K562 (cell line): ENCODE measurements around the gene IREB2. TPM values are rescaled to one million over a fixed set of nuclear protein-coding genes. Genes with fewer than 3 reads are reported as not detected.

ENCODE experiments used
- ATAC-seq: fragments of 200-7000 bp; cut with Tn5 transposase; 3 replicates; pipeline ENCODE4 v1.9.1; 2020; ENCODE audit warnings: moderate library complexity
- BruUV-seq: library from RNA; stranded (reverse); fragments of 400-500 nt; replicated peaks from 2 replicates; lab custom pipeline; 2021; lab: Mats Ljungman, UMichigan
- CTCF ChIA-PET: fragments of 300-600 bp; formaldehyde crosslinking; extraction: SDS; loops from one replicate; lab custom pipeline; 2021; ENCODE audit warnings: low intra/inter-chr PET ratio; lab: Yijun Ruan, JAX
- POLR2A ChIA-PET: fragments of 300-600, 350-650 bp; sonication (Branson Sonifier 250); formaldehyde crosslinking; extraction: SDS; loops from one replicate; lab custom pipeline; 2021; ENCODE audit warnings: antibody characterized with exemption, inconsistent platforms; lab: Yijun Ruan, JAX
- DNase-seq, 4 experiments: peaks; one replicate each; pipeline versions ENCODE4 v3.0.0 to v3.0.0-alpha.2; 2011 to 2018; ENCODE audit warnings: low spot score in 3 of 4, mixed read lengths in 3 of 4; ENCODE audit errors: extremely low read depth in 1 of 4
- FAIRE-seq: peaks from 2 replicates; lab custom pipeline; 2011; peaks lifted over from hg19 to GRCh38; lab: Jason Lieb, UNC
- H2AFZ ChIP-seq: 2 replicates; pipeline ENCODE4 v1.6.0; 2011; ENCODE audit warnings: low read depth, low read length, control low read depth, inconsistent platforms
- H3K27ac ChIP-seq: fragments of 200-600 bp; 3 replicates; pipeline ENCODE4 v1.8.0; 2011; ENCODE audit warnings: low read depth, mild to moderate bottlenecking, control low read depth, inconsistent platforms, low read length, moderate library complexity, mixed read lengths; ENCODE audit errors: extremely low read depth
- H3K27me3 ChIP-seq, 2 experiments: fragments of 300-600 bp in 1 of 2; 2 replicates in 1 of 2; 3 replicates in 1 of 2; pipeline versions ENCODE4 v1.6.0 to v1.8.0; 2011; ENCODE audit warnings: inconsistent platforms in 2 of 2, low read length in 2 of 2, mild to moderate bottlenecking in 1 of 2, mixed read lengths in 1 of 2, moderate library complexity in 1 of 2; ENCODE audit not compliant: control insufficient read depth in 2 of 2, insufficient read depth in 2 of 2
- H3K36me3 ChIP-seq: fragments of 300-600 bp; 3 replicates; pipeline ENCODE4 v1.8.0; 2011; ENCODE audit warnings: mild to moderate bottlenecking, low read length, inconsistent platforms; ENCODE audit not compliant: control insufficient read depth, insufficient read depth
- H3K4me1 ChIP-seq, 2 experiments: fragments of 200-600 bp in 1 of 2; replicated peaks in 1 of 2; 2 replicates in 1 of 2; 3 replicates in 1 of 2; pipeline versions ENCODE4 v1.5.1 to v1.8.0; 2011; ENCODE audit warnings: inconsistent platforms in 2 of 2, low read length in 2 of 2, mild to moderate bottlenecking in 1 of 2, mixed read lengths in 1 of 2, moderate library complexity in 1 of 2; ENCODE audit not compliant: control insufficient read depth in 2 of 2, insufficient read depth in 2 of 2
- H3K4me2 ChIP-seq: 2 replicates; pipeline ENCODE4 v1.6.1; 2011; ENCODE audit warnings: low read length, control low read depth, inconsistent platforms, mixed read lengths; ENCODE audit not compliant: insufficient read depth
- H3K4me3 ChIP-seq: fragments of 200-600 bp; sonication (generic), shearing (Covaris generic); 2 replicates; pipeline ENCODE4 v1.5.1; 2016; ENCODE audit warnings: control low read depth, inconsistent platforms
- H3K79me2 ChIP-seq: fragments of 200-600 bp; 3 replicates; pipeline ENCODE4 v1.8.0; 2011; ENCODE audit warnings: low read length, inconsistent platforms; ENCODE audit not compliant: control insufficient read depth, insufficient read depth
- H3K9ac ChIP-seq, 2 experiments: 2 replicates each; pipeline versions ENCODE4 v1.6.0 to v1.6.1; 2011; ENCODE audit warnings: low read depth in 2 of 2, low read length in 2 of 2, control low read depth in 1 of 2, inconsistent platforms in 1 of 2, mild to moderate bottlenecking in 1 of 2, mixed read lengths in 1 of 2; ENCODE audit not compliant: insufficient read depth in 1 of 2
- H3K9me1 ChIP-seq: one replicate; pipeline ENCODE4 v1.6.0; 2011; ENCODE audit warnings: inconsistent platforms, mild to moderate bottlenecking, low read length, moderate library complexity; ENCODE audit not compliant: control insufficient read depth, insufficient read depth
- H3K9me3 ChIP-seq: replicated peaks from 2 replicates; pipeline ENCODE4 v1.5.1; 2011; ENCODE audit warnings: low read depth, low read length, inconsistent platforms; ENCODE audit not compliant: control insufficient read depth, insufficient read depth
- H4K20me1 ChIP-seq: replicated peaks from 2 replicates; pipeline ENCODE4 v1.6.1; 2011; ENCODE audit warnings: low read length, inconsistent platforms, mixed read lengths; ENCODE audit not compliant: control insufficient read depth, insufficient read depth
- BRD9 ChIP-seq: fragments of 450-650 bp; IDR thresholded peaks from 2 replicates; pipeline ENCODE4 v1.6.1; 2018; ENCODE audit warnings: low read depth; ENCODE audit not compliant: partially characterized antibody
- COPS2 ChIP-seq: fragments of 450-650 bp; conservative IDR thresholded peaks from 2 replicates; pipeline ENCODE4 v1.6.1; 2016; ENCODE audit warnings: mild to moderate bottlenecking, moderate library complexity
- HSF4 ChIP-seq: fragments of 250-450 bp; sonication (Bioruptor Pico); IDR thresholded peaks from 2 replicates; pipeline ENCODE4 v2.1.2; 2022; ENCODE audit warnings: mild to moderate bottlenecking, moderate library complexity, borderline replicate concordance
- MITF ChIP-seq: IDR thresholded peaks from 2 replicates; pipeline ENCODE4 v1.6.1; 2014; ENCODE audit warnings: antibody characterized with exemption
- MYBL2 ChIP-seq, 2 experiments: fragments of 450-650 bp in 1 of 2; sonication (generic) in 1 of 2; formaldehyde crosslinking in 1 of 2; IDR thresholded peaks; 2 replicates each; pipeline versions ENCODE4 v1.6.1 to v1.8.1; 2017 to 2022; ENCODE audit warnings: borderline replicate concordance in 1 of 2, inconsistent platforms in 1 of 2, low read depth in 1 of 2, mild to moderate bottlenecking in 1 of 2, missing genetic modification reagents in 1 of 2, moderate library complexity in 1 of 2
- PHB ChIP-seq: fragments of 250-450 bp; sonication (Bioruptor Pico); IDR thresholded peaks from 2 replicates; pipeline ENCODE4 v1.5.0; 2021
- RBM17 ChIP-seq: fragments of 200-400 bp; formaldehyde crosslinking; IDR thresholded peaks from 2 replicates; pipeline ENCODE4 v1.6.1; 2017; ENCODE audit warnings: low read depth, mild to moderate bottlenecking, low read length, borderline replicate concordance
- TSHZ1 ChIP-seq: fragments of 250-450 bp; sonication (Bioruptor Pico); IDR thresholded peaks from 2 replicates; pipeline ENCODE4 v1.4.0; 2020; ENCODE audit warnings: mild to moderate bottlenecking, moderate library complexity
- ZKSCAN8 ChIP-seq: fragments of 200-800 bp; sonication (Bioruptor generic); IDR thresholded peaks from 2 replicates; pipeline ENCODE4 v1.6.1; 2016; ENCODE audit warnings: missing genetic modification characterization, missing compliant biosample characterization
- WGBS: fragments of 100-300 bp; shearing (Covaris generic); methylation state at CpG from one replicate; pipeline ENCODE4 v1.1.6; 2016; ENCODE audit warnings: low coverage, mixed read lengths; ENCODE audit not compliant: insufficient coverage; ENCODE audit errors: missing lambda C conversion rate; 5-methylcytosine and 5-hydroxymethylcytosine counted together
- in situ Hi-C: fragments of 300-500 bp; cut with MboI; formaldehyde crosslinking; loops from 4 replicates; pipeline ENCODE4 v1.15.0; 2018; ENCODE audit warnings: inconsistent platforms, mixed read lengths
- intact Hi-C: fragments of 100-400 bp; cut with micrococcal nuclease; formaldehyde crosslinking; loops from 2 replicates; pipeline ENCODE4 v1.14.2; 2022
- polyA plus RNA-seq, 8 experiments: library from polyadenylated mRNA; depleted of rRNA in 4 of 8; stranded (reverse) in 5 of 8; unstranded in 3 of 8; fragments of >200 nt; fragmentation: Nextera tagmentation in 2 of 8; fragmentation: Illumina TruSeq in 1 of 8; extraction: Ambion mirVana in 2 of 8; extraction: Trizol in 1 of 8; gene quantifications; 2 replicates each; pipeline versions ENCODE4 v1.2.1 to v1.2.3, GENCODE V29; 2011 to 2014; ENCODE audit warnings: inconsistent platforms in 1 of 8, missing spikeins in 1 of 8
- total RNA-seq, 7 experiments: library from RNA; depleted of rRNA in 6 of 7; stranded (reverse); fragments of >200 nt in 6 of 7; fragmentation: Illumina TruSeq in 2 of 7; extraction: Trizol in 2 of 7; gene quantifications; 2 replicates each; pipeline versions ENCODE4 v1.2.1 to v1.2.3, GENCODE V29; 2011 to 2021; ENCODE audit warnings: low replicate concordance in 1 of 7

Gene IREB2
- total and polyA plus RNA-seq, 9 of the 15 experiments (the other 6 are each of a cell fraction or from before 2014, with no cell fraction given), result 16.8 to 61.7 (median 34.0) TPM

- TF ChIP-seq MYBL2 (IDR thresholded peaks at IDR 0.05; ENCODE audit: low read depth), result no peak
- no peak for TF ChIP-seq MYBL2 (CRISPR knock-in tag; IDR thresholded peaks at IDR 0.05; ENCODE audit: borderline replicate concordance)
- TF ChIP-seq TSHZ1 (CRISPR knock-in tag), result no peak
Measured at GRCh38 chr15:78536134-78536533, 98.1 kb downstream of the IREB2 start (continued).

- no peak for ATAC-seq
- no peaks in the 10 kb centered on the region for H4K20me1 ChIP-seq
- POLR2A ChIA-PET, result interaction anchor here (0.6 to 2.8 kb wide), 3 partner anchors 11 to 86 kb away, joined by 3 to 5 read pairs (median 3); no protein-coding TSS in a partner anchor
- DNase-seq, result no peak
- no TSS peak for BruUV-seq
- H3K4me3 ChIP-seq, result no peak overlapping the region
- no peak overlapping the region for H3K9ac ChIP-seq
- no peak overlapping the region; the same call in 1 of the 2 replicates for H2AFZ ChIP-seq
- peaks cover 3% of the 10 kb centered on the region in 2 experiments; a peak in 2 of 5 replicates for H3K4me1 ChIP-seq
- no peaks in the 10 kb centered on the region for H3K9me3 ChIP-seq
- CTCF ChIA-PET, result no interaction called here
- H3K27ac ChIP-seq, result no peak overlapping the region
- intact Hi-C loops, result no loop called here
- no peak for FAIRE-seq
- peaks cover 22% of the 10 kb centered on the region for H3K79me2 ChIP-seq
- H3K27me3 ChIP-seq, result no peaks in the 10 kb centered on the region
- H3K36me3 ChIP-seq, result peaks cover 10% of the 10 kb centered on the region; the same call in 2 of the 3 replicates
- in situ Hi-C loops, result no loop called here
- H3K9me1 ChIP-seq, result no peaks in the 10 kb centered on the region
- no peak for TF ChIP-seq COPS2
- no peak for TF ChIP-seq HSF4 (CRISPR knock-in tag)
- TF ChIP-seq PHB (CRISPR knock-in tag), result no peak
- no peak for TF ChIP-seq ZKSCAN8 (CRISPR knock-in tag)
- no peak for TF ChIP-seq BRD9
- no peak for TF ChIP-seq MITF
- TF ChIP-seq RBM17, result no peak
- TF ChIP-seq, all 486 proteins: peak for 0
- H3K4me2 ChIP-seq, result no peak overlapping the region
- WGBS, result 57% methylated on average over 5 of the region's 5 CpGs
Measured at GRCh38 chr15:78537266-78537905, 99.4 kb downstream of the IREB2 start.
